Nephron (organoid): ENCODE data around the gene EPHB3.
A peak's percentile ranks its signal among the peaks of the same experiment; 100 is the strongest.
"Not testable (repeated sequence)": the region's sequence is repeated elsewhere in the genome, so short reads cannot be mapped to it uniquely, and the experiment has no call there.

ENCODE experiments used
- H3K27ac Mint-ChIP-seq, 3 experiments: 2 replicates each; pipeline ENCODE4 v1.8.0; 2020; ENCODE audit warnings: mixed read lengths in 3 of 3, mild to moderate bottlenecking in 2 of 3, moderate library complexity in 1 of 3
- H3K27me3 Mint-ChIP-seq: 2 replicates; pipeline ENCODE4 v1.8.0; 2021; ENCODE audit warnings: low read depth, mild to moderate bottlenecking, moderate library complexity, mixed read lengths
- H3K36me3 Mint-ChIP-seq: 2 replicates; pipeline ENCODE4 v1.8.0; 2020; ENCODE audit warnings: low read depth, mixed read lengths
- H3K4me1 Mint-ChIP-seq: 2 replicates; pipeline ENCODE4 v1.8.0; 2020; ENCODE audit warnings: mixed read lengths
- H3K4me3 Mint-ChIP-seq, 3 experiments: 2 replicates each; pipeline ENCODE4 v1.8.0; 2020; ENCODE audit warnings: mild to moderate bottlenecking in 3 of 3, mixed read lengths in 3 of 3, moderate library complexity in 2 of 3
- H3K9me3 Mint-ChIP-seq: 2 replicates; pipeline ENCODE4 v1.8.0; 2020; ENCODE audit warnings: mixed read lengths
- TF ChIP-seq, protein P1 (sequence below), 3 experiments: fragments of 200-600 bp; sonication (generic); IDR thresholded peaks; one replicate each; pipeline ENCODE4 v1.5.0; 2021; ENCODE audit warnings: antibody characterized with exemption in 3 of 3; ENCODE audit not compliant: unreplicated experiment in 3 of 3

EPHB3 gene

DNA sequence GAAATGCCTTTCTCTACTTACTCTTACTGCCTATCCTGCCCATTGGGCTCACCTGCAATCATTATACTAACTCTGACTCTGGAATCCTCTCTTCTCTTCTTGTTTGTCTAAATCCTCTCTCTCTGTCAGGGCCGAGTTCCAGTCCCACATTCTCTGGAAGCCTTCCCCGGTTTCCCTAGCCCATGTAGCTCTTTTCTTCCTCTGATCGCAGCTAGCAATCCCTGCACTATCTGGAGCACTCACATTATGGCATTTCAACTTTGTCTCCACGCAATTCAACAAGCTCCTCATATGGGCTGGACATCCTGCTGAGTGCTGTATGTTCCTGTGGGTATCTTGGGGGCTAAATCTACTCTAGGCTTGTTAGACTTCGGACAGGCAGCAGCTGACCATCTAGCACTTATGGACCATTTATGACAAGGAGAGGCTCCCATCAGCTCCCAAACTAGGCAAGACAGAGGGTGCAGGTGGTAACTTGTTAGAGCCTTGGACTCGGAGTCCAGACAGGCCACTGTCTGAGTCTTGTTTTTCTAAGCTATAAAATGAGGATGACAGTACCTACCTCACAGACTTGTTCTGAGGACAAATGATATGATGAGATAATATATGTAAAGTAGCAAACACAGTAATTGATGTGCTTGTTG is 58.3 kb downstream of the EPHB3 start:
- peaks cover 11% of the 10 kb centered on the region for H3K27me3 Mint-ChIP-seq
- H3K36me3 Mint-ChIP-seq: no peaks in the 10 kb centered on the region
- peak overlapping the region in 1 of 3 experiments; percentile 2 for H3K4me3 Mint-ChIP-seq
- H3K27ac Mint-ChIP-seq: peak overlapping the region; percentile 7 to 66 (median 39)
- peaks cover 42% of the 10 kb centered on the region for H3K4me1 Mint-ChIP-seq
- H3K9me3 Mint-ChIP-seq: no peaks in the 10 kb centered on the region
- TF ChIP-seq, protein P1, sequence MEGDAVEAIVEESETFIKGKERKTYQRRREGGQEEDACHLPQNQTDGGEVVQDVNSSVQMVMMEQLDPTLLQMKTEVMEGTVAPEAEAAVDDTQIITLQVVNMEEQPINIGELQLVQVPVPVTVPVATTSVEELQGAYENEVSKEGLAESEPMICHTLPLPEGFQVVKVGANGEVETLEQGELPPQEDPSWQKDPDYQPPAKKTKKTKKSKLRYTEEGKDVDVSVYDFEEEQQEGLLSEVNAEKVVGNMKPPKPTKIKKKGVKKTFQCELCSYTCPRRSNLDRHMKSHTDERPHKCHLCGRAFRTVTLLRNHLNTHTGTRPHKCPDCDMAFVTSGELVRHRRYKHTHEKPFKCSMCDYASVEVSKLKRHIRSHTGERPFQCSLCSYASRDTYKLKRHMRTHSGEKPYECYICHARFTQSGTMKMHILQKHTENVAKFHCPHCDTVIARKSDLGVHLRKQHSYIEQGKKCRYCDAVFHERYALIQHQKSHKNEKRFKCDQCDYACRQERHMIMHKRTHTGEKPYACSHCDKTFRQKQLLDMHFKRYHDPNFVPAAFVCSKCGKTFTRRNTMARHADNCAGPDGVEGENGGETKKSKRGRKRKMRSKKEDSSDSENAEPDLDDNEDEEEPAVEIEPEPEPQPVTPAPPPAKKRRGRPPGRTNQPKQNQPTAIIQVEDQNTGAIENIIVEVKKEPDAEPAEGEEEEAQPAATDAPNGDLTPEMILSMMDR (IDR thresholded peaks at IDR 0.05; ENCODE audit: unreplicated experiment in 3 of 3): no peak

- H3K4me1 Mint-ChIP-seq: peaks cover 45% of the 10 kb centered on the region
- H3K27me3 Mint-ChIP-seq: peaks cover 10% of the 10 kb centered on the region
- peak overlapping the region in 2 of 3 experiments; percentile 32 to 34 for H3K27ac Mint-ChIP-seq
- no peaks in the 10 kb centered on the region for H3K9me3 Mint-ChIP-seq
- TF ChIP-seq, protein P1 (IDR thresholded peaks at IDR 0.05; ENCODE audit: unreplicated experiment in 3 of 3): no peak
- H3K36me3 Mint-ChIP-seq: no peaks in the 10 kb centered on the region
- no peak overlapping the region for H3K4me3 Mint-ChIP-seq
Measured at GRCh38 chr3:184620475-184621119, 59.0 kb downstream of the EPHB3 start.

DNA sequence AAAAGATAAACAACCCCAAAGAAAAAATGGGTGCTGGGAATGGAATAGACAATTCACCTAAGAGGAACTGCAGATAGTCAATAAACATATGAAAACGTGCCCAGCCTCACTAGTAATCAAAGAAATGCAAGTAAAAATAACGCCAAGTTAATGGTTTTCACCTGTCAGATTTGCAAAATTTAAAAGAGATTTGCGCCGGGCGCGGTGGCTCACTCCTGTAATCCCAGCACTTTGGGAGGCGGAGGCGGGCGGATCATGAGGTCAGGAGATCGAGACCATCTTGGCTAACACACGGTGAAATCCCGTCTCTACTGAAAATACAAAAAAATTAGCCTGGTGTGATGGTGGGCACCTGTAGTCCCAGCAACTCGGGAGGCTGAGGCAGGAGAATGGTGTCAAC is 60.6 kb downstream of the EPHB3 start:
- H3K27me3 Mint-ChIP-seq: peaks cover 13% of the 10 kb centered on the region
- H3K27ac Mint-ChIP-seq: peak overlapping the region in 1 of 3 experiments; percentile 24
- not testable (repeated sequence) for H3K9me3 Mint-ChIP-seq

GRCh38 chr3:184626923-184627322 is 65.3 kb downstream of the EPHB3 start:
- Mint-ChIP-seq H3K27me3 (peaks cover 3% of the 10 kb centered on the region), H3K27ac (peak overlapping the region in 2 of 3 experiments; percentile 64 to 85), H3K36me3 (no peaks in the 10 kb centered on the region), H3K4me1 (peaks cover 47% of the 10 kb centered on the region), H3K4me3 (no peak overlapping the region), H3K9me3 (no peaks in the 10 kb centered on the region)
- TF ChIP-seq, protein P1 (IDR thresholded peaks at IDR 0.05; ENCODE audit: unreplicated experiment in 3 of 3): no peak

More for the DNA sequence above, 60.6 kb downstream of the EPHB3 start:
- not testable (repeated sequence) for H3K4me3 Mint-ChIP-seq, H3K36me3 Mint-ChIP-seq
- peaks cover 38% of the 10 kb centered on the region for H3K4me1 Mint-ChIP-seq

- Mint-ChIP-seq H3K9me3 (no peaks in the 10 kb centered on the region), H3K4me3 (no peak overlapping the region), H3K27ac (peak overlapping the region; percentile 27 to 68 (median 65)), H3K27me3 (peaks cover 7% of the 10 kb centered on the region), H3K36me3 (no peaks in the 10 kb centered on the region), H3K4me1 (peaks cover 69% of the 10 kb centered on the region)
- TF ChIP-seq, protein P1 (IDR thresholded peaks at IDR 0.05; ENCODE audit: unreplicated experiment in 3 of 3): no peak
Measured at GRCh38 chr3:184629555-184630160, 68.1 kb downstream of the EPHB3 start.

DNA sequence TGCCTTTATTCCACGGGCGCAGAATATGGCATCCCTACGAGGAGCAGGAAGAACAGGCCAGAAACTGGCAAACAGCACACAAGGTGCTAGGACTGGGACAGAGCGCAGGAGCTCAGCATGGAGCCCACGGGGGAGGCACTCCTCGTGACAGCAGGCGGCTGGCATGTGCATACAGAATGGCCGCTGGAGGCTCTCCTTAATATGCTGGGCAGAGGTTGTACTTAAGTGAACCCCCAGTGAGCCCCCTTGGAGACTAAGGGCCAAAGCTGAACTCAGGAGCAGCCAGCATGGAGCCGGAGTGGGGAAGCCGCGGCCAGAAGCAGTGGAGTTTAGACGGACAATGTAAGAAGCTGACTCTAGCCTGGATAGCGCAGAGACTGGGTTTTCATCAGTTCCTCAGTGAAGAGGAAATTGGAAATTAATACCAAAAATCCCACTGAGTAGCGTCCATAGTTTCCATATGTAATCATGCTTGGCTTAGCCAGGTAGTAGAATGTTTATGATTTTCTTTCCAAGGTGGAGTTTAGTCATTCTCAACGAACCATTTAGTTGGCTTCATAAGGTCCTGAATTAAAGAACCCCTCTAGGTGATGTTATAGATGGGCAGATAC is 69.4 kb downstream of the EPHB3 start:
- H3K4me1 Mint-ChIP-seq: peaks cover 75% of the 10 kb centered on the region
- TF ChIP-seq, protein P1 (IDR thresholded peaks at IDR 0.05; ENCODE audit: unreplicated experiment in 3 of 3): no peak
- no peaks in the 10 kb centered on the region for H3K36me3 Mint-ChIP-seq
- peaks cover 7% of the 10 kb centered on the region for H3K27me3 Mint-ChIP-seq
- H3K27ac Mint-ChIP-seq: peak overlapping the region; percentile 48 to 55 (median 50)
- H3K4me3 Mint-ChIP-seq: no peak overlapping the region
- no peaks in the 10 kb centered on the region for H3K9me3 Mint-ChIP-seq
